ENCODE measurements around the gene GSK3A. TPM values are rescaled to one million over a fixed set of nuclear protein-coding genes. Genes with fewer than 3 reads are reported as not detected.

The GSK3A gene
- total and polyA plus RNA-seq, 9 of the 15 experiments (the other 6 are each of a cell fraction or from before 2014, with no cell fraction given) = 0.62 to 90.7 (median 33.3) TPM

GRCh38 chr19:42219812-42220750, 22.3 kb downstream of the GSK3A start, which contains the start of gene ZNF526 (continued):
- TF ChIP-seq ZNF785 (CRISPR knock-in tag; IDR thresholded peaks at IDR 0.05) (no peak), NCOA2 (IDR thresholded peaks at IDR 0.05; ENCODE audit: partially characterized antibody in 2 of 2) (no peak), TFAP4 (CRISPR knock-in tag; IDR thresholded peaks at IDR 0.05; ENCODE audit: borderline replicate concordance) (peak; percentile 75; the same call in 1 of the 2 replicates), TSHZ1 (CRISPR knock-in tag; IDR thresholded peaks at IDR 0.05) (no peak), ZNF174 (CRISPR knock-in tag; IDR thresholded peaks at IDR 0.05) (no peak), CHD1 (IDR thresholded peaks at IDR 0.05; ENCODE audit: low read length) (peak; percentile 64), BCLAF1 (IDR thresholded peaks at IDR 0.05; ENCODE audit: borderline replicate concordance in 1 of 2, control insufficient read depth in 1 of 2, low read depth in 2 of 2, low read length in 1 of 2) (no peak), MAX (CRISPR knock-in tag; IDR thresholded peaks at IDR 0.05) (no peak; the same call in 1 of the 2 replicates), MCM7 (IDR thresholded peaks at IDR 0.05) (no peak), KAT7 (CRISPR knock-in tag; IDR thresholded peaks at IDR 0.05; ENCODE audit: borderline replicate concordance) (no peak), U2AF1 (optimal IDR thresholded peaks at IDR 0.05; ENCODE audit: low read depth, low read length) (no peak), ELF4 (CRISPR knock-in tag; IDR thresholded peaks at IDR 0.05) (peak; percentile 73), RAD21 (CRISPR knock-in tag; conservative IDR thresholded peaks at IDR 0.05 in 1 of 2, IDR thresholded peaks at IDR 0.05 in 1 of 2) (no peak), E2F5 (CRISPR knock-in tag; IDR thresholded peaks at IDR 0.05) (0 out of 2 replicates have a peak, but pooled peaks have one; percentile 36), MEF2D (tag; conservative IDR thresholded peaks at IDR 0.05; ENCODE audit: low read depth) (no peak), ZNF140 (CRISPR knock-in tag; IDR thresholded peaks at IDR 0.05) (no peak), PYGO2 (tag; IDR thresholded peaks at IDR 0.05) (no peak)
